ENCODE measurements around the gene HDAC4.

Gene HDAC4

GRCh38 chr2:239204136-239204875, 196.5 kb downstream of the HDAC4 start:
- H3K79me2 ChIP-seq (ENCODE audit: control insufficient read depth, insufficient read depth, low read length, poor library complexity): no peaks in the 10 kb centered on the region
- no peak overlapping the region for H3K18ac ChIP-seq (ENCODE audit: low read length)
- no peak overlapping the region for H2AFZ ChIP-seq (ENCODE audit: insufficient read depth, low read length, poor library complexity)
- H3K27ac ChIP-seq (ENCODE audit: low read depth, low read length): no peak overlapping the region
- no peak for DNase-seq
- H4K12ac ChIP-seq (ENCODE audit: low read depth, low read length): no peak overlapping the region
- H2BK12ac ChIP-seq (ENCODE audit: low read length): no peak overlapping the region
- no peak overlapping the region for H2AK5ac ChIP-seq (ENCODE audit: low read length)
- no peak overlapping the region for H3K14ac ChIP-seq (ENCODE audit: low read length)
- H3K23ac ChIP-seq (ENCODE audit: low read length): no peak overlapping the region
- no peaks in the 10 kb centered on the region for H3K4me1 ChIP-seq (ENCODE audit: control insufficient read depth in 1 of 2, insufficient read depth in 2 of 2, low read length in 2 of 2)
- H3K36me3 ChIP-seq (ENCODE audit: control insufficient read depth in 1 of 2, insufficient read depth in 2 of 2, low read length in 2 of 2): no peaks in the 10 kb centered on the region
- H3K4ac ChIP-seq (ENCODE audit: low read depth, low read length): no peak overlapping the region
- H3K27me3 ChIP-seq (ENCODE audit: insufficient read depth, low read length): no peaks in the 10 kb centered on the region
- H2BK5ac ChIP-seq (ENCODE audit: low read depth, low read length, poor library complexity): no peak overlapping the region
- no peak overlapping the region for H4K91ac ChIP-seq (ENCODE audit: low read depth, low read length)
- no peak overlapping the region for H3K9ac ChIP-seq (ENCODE audit: low read length)
- H3K79me1 ChIP-seq (ENCODE audit: low read length): no peaks in the 10 kb centered on the region
- H3K4me3 ChIP-seq (ENCODE audit: low read depth, low read length): no peak overlapping the region
- no peak overlapping the region for H4K8ac ChIP-seq (ENCODE audit: low read depth, low read length)
- H2BK120ac ChIP-seq (ENCODE audit: insufficient read depth, low read length, poor library complexity): no peak overlapping the region
- no CpG with 5 or more reads among the region's 28 CpGs for WGBS (ENCODE audit: extremely low coverage, insufficient coverage, insufficient read length)
- no peaks in the 10 kb centered on the region for H3K9me3 ChIP-seq (ENCODE audit: insufficient read depth, low read depth, low read length)
- no peak overlapping the region for H3K4me2 ChIP-seq (ENCODE audit: low read length)

DNA sequence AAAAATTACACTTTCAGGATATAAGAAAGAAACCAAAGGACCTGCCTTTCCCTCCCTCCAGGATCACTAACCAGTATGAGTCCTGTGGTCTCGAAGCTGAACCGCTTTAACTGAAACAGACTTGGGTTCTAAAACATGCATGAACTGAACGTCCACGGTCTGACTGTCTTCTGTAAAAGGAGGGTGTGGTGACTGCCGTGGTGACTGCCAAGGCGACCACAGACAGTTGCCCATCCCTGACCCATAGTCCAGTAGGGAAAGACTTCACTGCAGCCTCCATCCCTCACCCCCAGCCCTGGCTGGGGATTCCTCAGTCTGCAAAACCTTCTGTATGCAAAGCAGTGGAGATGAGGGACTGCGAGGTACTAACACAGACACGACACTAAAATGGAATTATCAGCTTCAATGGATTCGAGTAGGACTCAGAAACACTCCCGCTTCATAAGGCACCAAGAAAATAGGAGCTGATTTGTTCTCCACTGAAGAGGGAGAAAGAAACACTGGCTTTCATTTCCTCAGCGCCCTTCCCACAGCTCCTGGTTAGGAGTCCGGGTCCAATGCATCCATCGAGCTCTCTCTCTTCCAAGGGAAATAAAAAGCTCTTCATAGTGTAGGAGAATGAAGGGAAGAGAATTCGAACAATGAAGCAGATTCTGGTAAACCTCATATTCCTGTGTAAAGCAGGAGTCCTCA, 197.2 kb downstream of the HDAC4 start:
- no CpG with 5 or more reads among the region's 14 CpGs for WGBS (ENCODE audit: extremely low coverage, insufficient coverage, insufficient read length)
- no peak overlapping the region for H3K27ac ChIP-seq (ENCODE audit: low read depth, low read length)
- no peaks in the 10 kb centered on the region for H3K79me1 ChIP-seq (ENCODE audit: low read length)
- H2BK5ac ChIP-seq (ENCODE audit: low read depth, low read length, poor library complexity): no peak overlapping the region
- no peak overlapping the region for H2AK5ac ChIP-seq (ENCODE audit: low read length)
- no peak overlapping the region for H4K91ac ChIP-seq (ENCODE audit: low read depth, low read length)
- no peak overlapping the region for H2BK120ac ChIP-seq (ENCODE audit: insufficient read depth, low read length, poor library complexity)
- H3K23ac ChIP-seq (ENCODE audit: low read length): no peak overlapping the region
- no peak overlapping the region for H4K12ac ChIP-seq (ENCODE audit: low read depth, low read length)
- H2BK12ac ChIP-seq (ENCODE audit: low read length): no peak overlapping the region
- no peaks in the 10 kb centered on the region for H3K9me3 ChIP-seq (ENCODE audit: insufficient read depth, low read depth, low read length)
- H3K4me3 ChIP-seq (ENCODE audit: low read depth, low read length): no peak overlapping the region
- no peak overlapping the region for H3K4me2 ChIP-seq (ENCODE audit: low read length)
- no peaks in the 10 kb centered on the region for H3K36me3 ChIP-seq (ENCODE audit: control insufficient read depth in 1 of 2, insufficient read depth in 2 of 2, low read length in 2 of 2)
- no peak overlapping the region for H4K8ac ChIP-seq (ENCODE audit: low read depth, low read length)
- no peak overlapping the region for H3K4ac ChIP-seq (ENCODE audit: low read depth, low read length)
- no peak overlapping the region for H3K14ac ChIP-seq (ENCODE audit: low read length)
- no peak overlapping the region for H2AFZ ChIP-seq (ENCODE audit: insufficient read depth, low read length, poor library complexity)
- H3K4me1 ChIP-seq (ENCODE audit: control insufficient read depth in 1 of 2, insufficient read depth in 2 of 2, low read length in 2 of 2): no peaks in the 10 kb centered on the region
- DNase-seq: no peak
- no peaks in the 10 kb centered on the region for H3K79me2 ChIP-seq (ENCODE audit: control insufficient read depth, insufficient read depth, low read length, poor library complexity)
- no peak overlapping the region for H3K9ac ChIP-seq (ENCODE audit: low read length)
- H3K18ac ChIP-seq (ENCODE audit: low read length): no peak overlapping the region
- no peaks in the 10 kb centered on the region for H3K27me3 ChIP-seq (ENCODE audit: insufficient read depth, low read length)

GRCh38 chr2:239202836-239203235, 198.0 kb downstream of the HDAC4 start:
- WGBS (ENCODE audit: extremely low coverage, insufficient coverage, insufficient read length): no CpG with 5 or more reads among the region's 10 CpGs

DNA sequence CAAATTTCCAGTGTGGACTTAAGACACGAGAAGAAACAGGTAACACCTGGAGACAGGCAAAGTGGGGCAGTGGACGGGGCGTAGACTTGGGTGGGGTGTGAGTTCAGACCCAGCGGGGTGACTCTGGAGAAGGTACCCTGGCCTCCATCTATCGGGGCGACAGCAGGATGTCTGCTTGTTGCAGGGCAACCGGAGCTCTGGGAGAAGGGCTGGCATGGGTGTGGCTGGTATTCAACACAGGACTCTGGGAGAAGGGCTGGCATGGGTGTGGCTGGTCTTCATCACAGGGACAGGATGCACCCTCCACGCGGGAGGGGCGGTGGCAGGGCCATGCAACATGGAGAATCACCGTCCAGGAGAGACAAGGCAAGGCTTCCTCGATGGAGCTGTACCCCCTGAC, 198.5 kb downstream of the HDAC4 start:
- H3K18ac ChIP-seq (ENCODE audit: low read length): no peak overlapping the region
- H3K27ac ChIP-seq (ENCODE audit: low read depth, low read length): no peak overlapping the region
- H3K14ac ChIP-seq (ENCODE audit: low read length): no peak overlapping the region
- H3K4me2 ChIP-seq (ENCODE audit: low read length): no peak overlapping the region
- H2BK120ac ChIP-seq (ENCODE audit: insufficient read depth, low read length, poor library complexity): no peak overlapping the region
- no peaks in the 10 kb centered on the region for H3K4me1 ChIP-seq (ENCODE audit: control insufficient read depth in 1 of 2, insufficient read depth in 2 of 2, low read length in 2 of 2)
- no peaks in the 10 kb centered on the region for H3K9me3 ChIP-seq (ENCODE audit: insufficient read depth, low read depth, low read length)
- no peak overlapping the region for H3K4me3 ChIP-seq (ENCODE audit: low read depth, low read length)
- H3K9ac ChIP-seq (ENCODE audit: low read length): no peak overlapping the region
- no peak overlapping the region for H4K91ac ChIP-seq (ENCODE audit: low read depth, low read length)
- no peak overlapping the region for H2BK5ac ChIP-seq (ENCODE audit: low read depth, low read length, poor library complexity)
- no peaks in the 10 kb centered on the region for H3K36me3 ChIP-seq (ENCODE audit: control insufficient read depth in 1 of 2, insufficient read depth in 2 of 2, low read length in 2 of 2)
- H4K12ac ChIP-seq (ENCODE audit: low read depth, low read length): no peak overlapping the region
- H3K27me3 ChIP-seq (ENCODE audit: insufficient read depth, low read length): no peaks in the 10 kb centered on the region
- no peak overlapping the region for H2BK12ac ChIP-seq (ENCODE audit: low read length)
- WGBS (ENCODE audit: extremely low coverage, insufficient coverage, insufficient read length): no CpG with 5 or more reads among the region's 12 CpGs
- H3K79me2 ChIP-seq (ENCODE audit: control insufficient read depth, insufficient read depth, low read length, poor library complexity): no peaks in the 10 kb centered on the region
- no peak overlapping the region for H2AFZ ChIP-seq (ENCODE audit: insufficient read depth, low read length, poor library complexity)
- no peak overlapping the region for H3K4ac ChIP-seq (ENCODE audit: low read depth, low read length)
- no peak overlapping the region for H3K23ac ChIP-seq (ENCODE audit: low read length)
- no peak overlapping the region for H2AK5ac ChIP-seq (ENCODE audit: low read length)
- no peaks in the 10 kb centered on the region for H3K79me1 ChIP-seq (ENCODE audit: low read length)
- no peak for DNase-seq
- no peak overlapping the region for H4K8ac ChIP-seq (ENCODE audit: low read depth, low read length)

More at GRCh38 chr2:239202836-239203235, 198.0 kb downstream of the HDAC4 start:
- no peaks in the 10 kb centered on the region for H3K79me2 ChIP-seq (ENCODE audit: control insufficient read depth, insufficient read depth, low read length, poor library complexity)
- H3K27ac ChIP-seq (ENCODE audit: low read depth, low read length): no peak overlapping the region
- H4K91ac ChIP-seq (ENCODE audit: low read depth, low read length): no peak overlapping the region
- no peak overlapping the region for H2AFZ ChIP-seq (ENCODE audit: insufficient read depth, low read length, poor library complexity)
- no peak overlapping the region for H2BK12ac ChIP-seq (ENCODE audit: low read length)
- H3K27me3 ChIP-seq (ENCODE audit: insufficient read depth, low read length): no peaks in the 10 kb centered on the region
- H3K9ac ChIP-seq (ENCODE audit: low read length): no peak overlapping the region
- H3K36me3 ChIP-seq (ENCODE audit: control insufficient read depth in 1 of 2, insufficient read depth in 2 of 2, low read length in 2 of 2): no peaks in the 10 kb centered on the region
- H3K79me1 ChIP-seq (ENCODE audit: low read length): no peaks in the 10 kb centered on the region
- H3K23ac ChIP-seq (ENCODE audit: low read length): no peak overlapping the region
- H3K4me2 ChIP-seq (ENCODE audit: low read length): no peak overlapping the region
- H3K9me3 ChIP-seq (ENCODE audit: insufficient read depth, low read depth, low read length): no peaks in the 10 kb centered on the region
- no peak overlapping the region for H2BK120ac ChIP-seq (ENCODE audit: insufficient read depth, low read length, poor library complexity)
- no peak overlapping the region for H2AK5ac ChIP-seq (ENCODE audit: low read length)
- no peak overlapping the region for H2BK5ac ChIP-seq (ENCODE audit: low read depth, low read length, poor library complexity)
- H4K8ac ChIP-seq (ENCODE audit: low read depth, low read length): no peak overlapping the region
- H4K12ac ChIP-seq (ENCODE audit: low read depth, low read length): no peak overlapping the region
- no peak overlapping the region for H3K14ac ChIP-seq (ENCODE audit: low read length)
- no peak overlapping the region for H3K4me3 ChIP-seq (ENCODE audit: low read depth, low read length)
- DNase-seq: no peak
- no peak overlapping the region for H3K4ac ChIP-seq (ENCODE audit: low read depth, low read length)
- H3K18ac ChIP-seq (ENCODE audit: low read length): no peak overlapping the region
- no peaks in the 10 kb centered on the region for H3K4me1 ChIP-seq (ENCODE audit: control insufficient read depth in 1 of 2, insufficient read depth in 2 of 2, low read length in 2 of 2)
